ENCODE data around the gene PKD2L1.
"Not testable (repeated sequence)": the region's sequence is repeated elsewhere in the genome, so short reads cannot be mapped to it uniquely, and the experiment has no call there.

PKD2L1 gene

DNA sequence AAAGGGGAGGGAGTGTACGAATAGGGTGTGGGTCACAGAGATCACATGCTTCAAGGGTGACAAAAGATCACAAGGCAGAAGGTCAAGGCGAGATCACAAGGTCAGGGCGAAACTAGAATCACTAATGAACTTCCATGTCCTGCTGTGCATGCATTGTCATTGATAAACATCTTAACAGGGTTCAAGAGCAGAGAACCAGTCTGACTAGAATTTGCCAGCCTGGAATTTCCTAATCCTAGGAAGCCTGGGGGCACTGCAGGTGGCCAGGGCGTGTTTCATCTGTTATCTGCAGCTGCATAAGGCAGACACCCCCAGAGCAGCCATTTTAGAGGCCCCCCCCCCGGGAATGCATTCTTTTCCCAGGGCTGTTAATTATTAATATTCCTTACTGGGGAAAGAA, 28.9 kb downstream of the PKD2L1 start:
- DNase-seq; in situ Hi-C loops (cut with MboI; ENCODE audit: low pct_unique_long_range_greater_than_20kb, low sequenced_read_pairs): not testable (repeated sequence)

DNA sequence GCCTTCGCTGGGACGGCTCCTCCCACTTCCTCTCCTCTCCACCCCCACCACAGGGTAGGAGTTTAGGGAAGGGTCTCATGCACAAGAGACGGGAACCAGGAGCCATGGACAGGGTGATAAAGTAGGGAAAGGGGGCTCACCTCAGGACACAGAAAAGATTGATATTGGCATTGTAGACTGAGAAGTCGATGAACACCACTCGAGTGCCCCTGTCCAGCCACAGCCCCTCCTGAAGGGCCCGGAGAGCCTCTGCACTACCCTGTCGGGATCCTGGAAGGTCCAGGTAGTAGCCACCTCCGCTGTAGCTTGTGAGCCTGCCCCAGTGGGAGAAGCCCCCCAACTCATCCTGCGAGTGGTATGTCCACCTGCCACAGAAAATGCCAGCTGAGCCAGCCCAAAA, 32.8 kb downstream of the PKD2L1 start:
- DNase-seq = no peak
- in situ Hi-C loops (cut with MboI; ENCODE audit: low pct_unique_long_range_greater_than_20kb, low sequenced_read_pairs) = no loop called here

DNA sequence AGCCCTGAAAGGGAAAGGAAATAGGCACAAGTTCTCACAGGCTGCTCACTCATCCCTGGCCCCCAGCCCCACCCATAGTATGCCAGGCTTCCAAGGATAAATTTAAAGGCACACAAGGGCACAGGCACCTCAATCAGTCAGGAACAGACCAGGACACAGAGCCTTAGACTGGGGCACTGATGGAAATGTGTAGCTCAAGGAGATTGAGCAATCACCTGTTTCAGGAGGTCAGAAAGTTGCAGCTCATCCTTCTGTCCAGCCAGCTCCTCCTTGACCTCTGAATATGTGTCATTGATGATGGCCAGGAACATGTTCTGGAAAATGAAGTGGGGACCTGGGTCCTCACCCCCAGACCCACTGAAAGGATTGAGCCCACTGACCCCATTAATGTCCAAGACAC, 37.0 kb downstream of the PKD2L1 start:
- in situ Hi-C loops (cut with MboI; ENCODE audit: low pct_unique_long_range_greater_than_20kb, low sequenced_read_pairs) = no loop called here

DNA sequence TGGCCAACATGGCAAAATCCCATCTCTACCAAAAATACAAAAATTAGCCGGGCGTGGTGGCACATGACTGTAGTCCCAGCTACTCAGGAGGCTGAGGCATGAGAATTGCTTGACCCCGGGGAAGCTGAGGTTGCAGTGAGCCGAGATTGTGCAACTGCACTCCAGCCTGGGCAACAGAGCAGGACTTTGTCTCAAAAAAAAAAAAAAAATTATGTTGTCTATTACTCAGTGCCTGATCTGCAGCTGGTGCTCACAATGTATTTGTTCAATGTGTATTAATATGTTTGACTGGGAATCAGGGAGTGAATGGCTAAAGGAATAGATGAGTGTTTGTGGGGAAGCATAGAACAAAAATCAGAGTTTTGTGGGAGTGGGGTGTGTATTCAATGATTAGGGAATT, 37.7 kb downstream of the PKD2L1 start:
- DNase-seq; in situ Hi-C loops (cut with MboI; ENCODE audit: low pct_unique_long_range_greater_than_20kb, low sequenced_read_pairs): not testable (repeated sequence)

More for the DNA sequence above, 37.0 kb downstream of the PKD2L1 start:
- DNase-seq = no peak

DNA sequence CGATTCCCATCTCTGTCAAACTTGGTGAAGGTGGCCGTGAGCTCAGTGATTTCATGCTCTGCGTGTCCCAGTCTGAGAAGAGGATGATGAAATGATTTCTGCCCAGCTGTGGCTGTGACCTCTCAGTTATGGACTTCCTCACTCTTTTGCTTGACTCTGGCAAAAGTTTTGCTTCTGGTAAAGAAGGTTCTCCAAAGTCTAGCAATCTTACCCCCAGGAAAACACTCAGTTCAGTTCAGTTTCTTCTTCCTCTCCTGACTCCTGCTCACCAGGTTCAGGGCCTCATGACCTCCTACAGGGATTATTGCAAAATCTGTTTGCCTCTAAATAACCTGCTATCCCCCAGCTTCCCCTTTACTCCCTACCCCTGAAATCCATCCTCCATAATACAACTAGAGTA, 38.7 kb downstream of the PKD2L1 start:
- peak; percentile 36 for DNase-seq
- in situ Hi-C loops (cut with MboI; ENCODE audit: low pct_unique_long_range_greater_than_20kb, low sequenced_read_pairs) = no loop called here

DNA sequence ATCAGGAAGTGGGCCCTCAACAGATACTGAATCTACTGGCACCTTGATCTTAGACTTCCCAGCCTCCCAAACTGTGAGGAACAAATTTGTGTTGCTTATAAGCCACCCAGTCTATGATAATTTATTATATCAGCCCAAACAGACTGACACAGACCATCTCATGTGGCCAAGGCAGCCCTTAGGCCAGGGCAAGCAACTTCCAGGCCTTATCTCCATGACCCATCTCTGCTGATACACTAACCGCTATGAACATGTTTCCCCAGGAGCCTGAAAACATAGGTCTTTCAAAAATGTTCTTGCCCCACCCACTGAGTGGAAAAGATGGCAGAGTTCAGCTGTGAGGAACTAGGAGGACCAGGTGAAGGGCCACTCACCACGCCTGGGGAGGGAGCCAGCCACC, 40.4 kb downstream of the PKD2L1 start:
- no peak for DNase-seq
- in situ Hi-C loops (cut with MboI; ENCODE audit: low pct_unique_long_range_greater_than_20kb, low sequenced_read_pairs) = no loop called here

DNA sequence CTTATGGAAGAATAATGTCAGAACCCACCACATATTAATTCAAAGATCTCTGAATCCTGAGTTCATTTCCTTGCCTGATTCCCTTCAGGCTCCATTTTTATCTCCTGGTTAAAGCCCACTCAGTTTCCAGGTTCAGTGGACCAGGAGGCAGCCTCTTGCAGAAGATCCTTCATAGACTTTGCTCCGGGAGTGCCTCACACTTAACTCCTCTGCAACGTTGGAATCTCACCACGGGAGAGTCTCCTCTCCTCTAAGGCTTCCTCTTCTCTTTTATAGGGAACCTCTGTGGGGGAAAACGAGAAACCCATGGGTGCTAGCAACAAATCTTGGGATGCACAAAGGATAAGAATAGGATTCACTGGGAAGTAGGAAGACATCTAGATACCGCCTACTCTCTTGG, 41.8 kb downstream of the PKD2L1 start:
- in situ Hi-C loops (cut with MboI; ENCODE audit: low pct_unique_long_range_greater_than_20kb, low sequenced_read_pairs) = no loop called here
- no peak for DNase-seq

DNA sequence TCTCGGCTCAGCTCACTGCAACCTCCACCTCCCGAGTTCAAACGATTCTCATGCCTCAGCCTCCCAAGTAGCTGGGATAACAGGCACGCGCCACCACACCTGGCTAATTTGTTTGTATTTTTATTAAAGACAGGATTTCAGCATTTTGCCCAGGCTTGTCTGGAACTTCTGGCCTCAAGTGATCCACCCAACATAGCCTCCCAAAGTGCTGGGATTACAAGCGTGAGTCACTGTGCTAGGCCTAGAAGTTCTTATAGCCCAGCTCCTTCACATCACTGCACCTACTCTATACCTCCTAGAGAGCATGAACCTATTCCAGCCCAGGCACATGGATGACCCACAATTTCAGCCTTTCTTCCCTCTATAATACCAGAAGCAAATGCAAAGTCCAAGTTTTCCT, 42.3 kb downstream of the PKD2L1 start:
- in situ Hi-C loops (cut with MboI; ENCODE audit: low pct_unique_long_range_greater_than_20kb, low sequenced_read_pairs) = no loop called here

DNA sequence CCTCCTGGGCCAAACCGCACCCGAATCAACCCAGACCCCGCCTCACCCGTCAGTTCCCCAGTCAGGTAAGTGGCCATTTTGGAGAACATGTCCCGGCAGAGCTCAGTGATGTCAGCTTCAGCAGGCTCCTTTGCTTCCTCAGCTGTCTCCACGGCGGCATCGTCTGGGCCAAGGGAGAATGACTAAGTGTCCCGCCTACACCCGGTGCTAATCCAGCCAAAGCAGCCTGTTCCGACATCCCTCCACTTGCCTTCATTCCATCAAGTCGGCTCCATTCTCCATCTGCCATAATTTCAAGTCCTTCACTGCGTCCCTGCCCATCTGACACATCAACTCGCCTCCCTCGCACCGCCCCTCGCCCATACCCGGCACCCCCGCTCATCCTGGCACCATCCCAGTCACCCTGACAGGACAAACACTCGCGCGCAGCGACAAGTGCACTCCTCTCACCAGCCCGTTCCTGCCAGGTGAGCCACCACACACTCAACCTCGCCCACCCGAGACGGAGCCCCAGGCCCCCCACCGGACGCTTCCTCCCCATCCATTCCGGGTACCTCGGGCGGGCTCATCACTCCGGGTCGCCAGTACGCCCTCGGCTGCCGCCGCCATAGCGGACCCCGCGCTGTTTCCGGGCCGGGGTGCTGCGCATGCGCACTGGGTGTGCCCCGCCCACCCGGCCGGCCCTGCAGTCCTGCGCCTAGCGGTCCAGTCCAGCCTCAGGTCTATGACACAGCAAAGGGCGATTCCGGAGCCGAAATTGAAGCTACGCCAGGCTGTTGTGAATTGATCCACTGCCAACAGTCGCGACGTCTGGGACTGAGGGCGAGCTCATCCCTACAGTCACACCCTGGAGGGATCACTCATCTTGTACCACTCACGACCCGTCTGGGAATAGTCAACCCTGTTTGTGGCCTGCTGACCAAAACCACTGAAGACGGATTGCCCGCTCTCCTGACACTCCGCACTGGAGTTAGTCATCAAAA, 43.7 kb downstream of the PKD2L1 start, which contains the start of gene BLOC1S2:
Gene BLOC1S2 (minus strand): TSS at position 630 of the 983 bp plus-strand sequence. CDS start 21 bp downstream, at position 609.
- in situ Hi-C loops (cut with MboI; ENCODE audit: low pct_unique_long_range_greater_than_20kb, low sequenced_read_pairs) = no loop called here
- peak; percentile 86 for DNase-seq

More for the DNA sequence above, 42.3 kb downstream of the PKD2L1 start:
- no peak for DNase-seq

DNA sequence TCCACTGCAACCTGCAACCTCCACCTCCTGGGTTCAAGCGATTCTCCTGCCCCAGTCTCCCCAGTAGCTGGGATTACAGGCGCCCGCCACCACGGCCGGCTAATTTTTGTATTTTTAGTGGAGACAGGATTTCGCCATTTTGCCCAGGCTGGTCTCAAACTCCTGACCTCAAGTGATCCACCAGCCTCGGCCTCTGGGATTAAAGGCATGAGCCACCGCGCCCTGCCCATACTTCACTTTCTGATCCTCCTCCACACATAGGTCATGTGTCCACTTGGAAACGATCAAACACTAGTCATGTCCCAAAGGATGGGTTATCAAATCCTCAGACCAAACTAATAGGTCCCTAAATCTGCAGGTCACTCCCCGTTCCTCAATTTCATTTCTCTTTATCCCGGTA, 44.7 kb downstream of the PKD2L1 start:
- DNase-seq; in situ Hi-C loops (cut with MboI; ENCODE audit: low pct_unique_long_range_greater_than_20kb, low sequenced_read_pairs): not testable (repeated sequence)

DNA sequence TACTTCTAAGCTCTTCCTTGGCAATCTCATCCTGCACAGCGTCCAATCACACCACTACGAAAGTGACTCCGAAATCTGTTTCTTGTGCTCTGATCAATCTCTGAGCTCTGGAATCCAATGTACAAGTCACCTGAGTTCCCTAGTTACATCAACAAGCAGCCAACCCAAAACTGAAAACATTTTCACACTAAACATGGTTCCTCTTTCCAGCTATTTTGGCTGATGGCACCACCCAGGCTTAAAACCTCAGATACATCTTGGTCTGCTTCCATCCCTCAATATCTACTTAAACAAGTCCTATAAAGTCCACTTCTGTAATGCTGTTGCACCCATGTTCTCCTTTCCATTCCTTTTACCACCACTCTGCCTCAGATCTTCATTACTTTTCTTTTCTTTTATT, 47.1 kb downstream of the PKD2L1 start:
- in situ Hi-C loops (cut with MboI; ENCODE audit: low pct_unique_long_range_greater_than_20kb, low sequenced_read_pairs) = no loop called here
- DNase-seq = peak; percentile 19

DNA sequence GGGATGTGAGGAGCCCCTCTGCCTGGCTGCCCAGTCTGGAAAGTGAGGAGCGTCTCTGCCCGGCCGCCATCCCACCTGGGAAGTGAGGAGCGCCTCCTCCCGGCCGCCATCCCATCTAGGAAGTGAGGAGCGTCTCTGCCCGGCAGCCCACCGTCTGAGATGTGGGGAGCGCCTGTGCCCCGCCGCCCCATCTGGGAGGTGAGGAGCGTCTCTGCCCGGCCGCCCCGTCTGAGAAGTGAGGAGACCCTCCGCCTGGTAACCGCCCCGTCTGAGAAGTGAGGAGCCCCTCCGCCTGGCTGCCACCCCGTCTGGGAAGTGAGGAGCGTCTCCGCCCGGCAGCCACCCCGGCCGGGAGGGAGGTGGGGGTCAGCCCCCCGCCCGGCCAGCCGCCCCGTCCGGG, 53.1 kb downstream of the PKD2L1 start:
- in situ Hi-C loops (cut with MboI; ENCODE audit: low pct_unique_long_range_greater_than_20kb, low sequenced_read_pairs); DNase-seq: not testable (repeated sequence)

DNA sequence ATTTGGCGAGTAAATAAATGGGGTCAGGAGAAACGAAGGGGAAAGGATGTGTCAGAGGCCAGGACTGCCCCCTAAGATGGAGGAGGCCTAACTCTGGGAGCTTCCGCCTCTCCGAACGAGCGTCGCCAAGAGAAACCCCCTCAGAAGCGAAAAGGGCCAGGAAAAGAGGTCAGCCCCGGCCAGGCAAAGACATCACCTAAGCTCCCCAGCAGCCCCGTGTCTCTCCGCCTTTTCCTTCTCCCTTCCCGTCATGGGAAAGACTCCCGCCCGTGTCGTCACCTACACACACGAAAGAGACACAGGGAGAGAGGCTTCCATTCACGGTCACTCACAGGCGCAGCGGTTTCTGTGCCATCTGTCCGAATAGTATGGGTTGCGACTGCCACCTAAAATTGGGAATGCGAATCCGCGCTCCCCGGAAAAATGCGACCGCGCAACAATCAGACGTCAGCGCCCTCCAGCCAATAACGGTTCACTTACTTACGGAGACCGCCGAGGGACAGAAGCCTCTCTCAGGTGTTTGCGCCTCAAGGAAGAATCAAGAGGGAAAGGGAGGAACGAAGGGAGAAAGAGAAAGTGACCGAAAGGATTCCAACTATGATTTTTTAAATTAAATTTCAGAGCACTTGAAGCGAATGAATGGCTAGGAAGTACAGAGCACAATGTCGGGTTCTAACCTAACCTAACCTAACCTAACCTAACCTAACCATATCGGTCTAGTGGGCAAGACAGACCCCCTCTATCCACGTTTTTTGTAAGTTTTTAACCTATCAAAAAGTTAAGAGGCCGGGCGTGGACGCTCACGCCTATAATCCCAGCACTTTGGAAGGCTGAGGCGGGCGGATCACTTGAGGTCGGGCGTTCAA, 62.6 kb downstream of the PKD2L1 start, which contains the start of gene CWF19L1:
Gene CWF19L1 (minus strand): TSS at position 400 of the 866 bp plus-strand sequence. CDS start 45 bp downstream, at position 355.
- in situ Hi-C loops (cut with MboI; ENCODE audit: low pct_unique_long_range_greater_than_20kb, low sequenced_read_pairs) = no loop called here

DNA sequence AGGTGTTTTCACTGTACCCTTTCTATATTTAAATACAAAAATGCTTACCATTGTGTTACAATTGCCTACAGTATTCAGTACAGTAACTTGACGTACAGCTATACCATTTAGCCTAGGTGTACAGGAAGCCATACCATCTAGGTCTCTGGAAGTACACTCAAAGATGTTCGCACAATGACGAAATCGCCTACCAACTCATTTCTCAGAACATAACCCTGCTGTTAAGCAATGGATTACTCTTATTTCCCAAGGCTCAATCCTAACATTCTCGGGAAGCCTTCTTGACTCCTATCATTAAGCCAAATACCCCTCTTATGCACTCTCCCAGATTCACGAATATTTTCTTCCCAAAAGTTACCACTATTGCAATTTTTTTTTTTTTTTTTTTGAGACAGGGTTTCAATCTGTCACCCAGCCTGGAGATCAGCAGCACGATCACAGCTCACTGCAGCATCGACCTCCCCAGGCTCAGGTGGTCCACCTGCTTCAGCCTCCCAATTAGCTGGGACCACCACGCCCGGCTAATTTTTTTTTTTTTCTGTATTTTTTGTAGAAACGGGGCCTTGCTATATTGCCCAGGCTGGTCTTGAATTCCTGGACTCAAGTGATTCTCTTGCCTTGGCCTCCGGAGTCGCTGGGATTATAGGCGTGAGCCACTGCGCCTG, 64.1 kb downstream of the PKD2L1 start:
- DNase-seq = no peak

More for the DNA sequence above, 62.6 kb downstream of the PKD2L1 start, which contains the start of gene CWF19L1:
- peak; percentile 80 for DNase-seq

DNA sequence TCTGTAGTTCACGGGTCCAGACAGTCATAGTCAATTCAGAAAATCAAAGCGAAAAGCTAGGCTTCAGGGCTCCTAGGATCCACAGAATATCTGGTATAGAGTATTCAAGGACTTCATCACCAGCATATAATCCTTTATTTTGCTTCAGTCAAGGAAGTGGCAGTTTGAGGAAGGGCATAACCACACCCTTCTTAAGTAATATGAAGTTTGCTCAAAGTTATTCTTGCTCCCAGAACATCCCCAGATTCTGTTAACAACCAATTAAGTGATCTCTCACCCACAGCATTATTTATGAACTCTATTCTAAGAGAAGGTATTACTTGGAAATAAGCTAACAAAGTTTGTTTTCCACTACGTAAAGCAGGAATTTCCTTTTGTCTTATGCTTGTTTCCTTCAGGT, 75.8 kb downstream of the PKD2L1 start:
- in situ Hi-C loops (cut with MboI; ENCODE audit: low pct_unique_long_range_greater_than_20kb, low sequenced_read_pairs) = no loop called here
- no peak for DNase-seq

More for the DNA sequence above, 64.1 kb downstream of the PKD2L1 start:
- in situ Hi-C loops (cut with MboI; ENCODE audit: low pct_unique_long_range_greater_than_20kb, low sequenced_read_pairs) = no loop called here

DNA sequence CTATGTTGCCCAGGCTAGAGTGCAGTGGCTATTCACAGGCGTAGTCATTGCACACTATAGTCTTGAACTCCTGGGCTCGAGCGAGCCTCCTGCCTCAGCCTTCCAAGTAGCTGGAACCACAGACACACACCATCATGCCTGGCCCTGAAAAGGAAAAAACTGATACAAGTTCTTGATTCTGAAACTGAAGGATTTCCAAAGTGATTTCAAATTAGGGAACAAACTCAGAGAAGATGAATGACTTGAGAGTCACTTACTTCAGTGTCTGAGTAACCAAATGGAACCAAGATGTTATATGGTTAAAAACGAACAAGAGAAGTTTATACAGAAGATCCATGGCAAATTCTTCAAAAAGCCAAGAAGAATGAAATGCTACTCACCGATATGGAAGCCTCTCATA, 77.0 kb downstream of the PKD2L1 start:
- no peak for DNase-seq
- in situ Hi-C loops (cut with MboI; ENCODE audit: low pct_unique_long_range_greater_than_20kb, low sequenced_read_pairs) = no loop called here

DNA sequence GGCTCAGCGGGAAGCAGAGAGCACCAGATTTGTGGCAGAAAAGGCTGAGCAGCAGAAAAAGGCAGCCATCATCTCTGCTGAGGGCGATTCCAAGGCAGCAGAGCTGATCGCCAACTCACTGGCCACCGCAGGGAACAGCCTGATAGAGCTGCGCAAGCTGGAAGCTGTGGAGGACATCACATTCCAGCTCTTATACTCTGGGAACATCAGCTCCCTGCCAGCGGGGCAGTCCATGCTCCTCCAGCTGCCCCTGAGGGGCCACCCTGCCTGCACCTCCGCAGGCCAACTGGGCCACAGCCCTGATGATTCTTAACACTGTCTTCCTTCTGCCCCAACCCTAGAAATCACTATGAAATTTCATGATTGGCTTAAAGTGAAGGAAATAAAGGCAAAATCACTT, 81.2 kb downstream of the PKD2L1 start:
- no peak for DNase-seq
- in situ Hi-C loops (cut with MboI; ENCODE audit: low pct_unique_long_range_greater_than_20kb, low sequenced_read_pairs) = no loop called here

DNA sequence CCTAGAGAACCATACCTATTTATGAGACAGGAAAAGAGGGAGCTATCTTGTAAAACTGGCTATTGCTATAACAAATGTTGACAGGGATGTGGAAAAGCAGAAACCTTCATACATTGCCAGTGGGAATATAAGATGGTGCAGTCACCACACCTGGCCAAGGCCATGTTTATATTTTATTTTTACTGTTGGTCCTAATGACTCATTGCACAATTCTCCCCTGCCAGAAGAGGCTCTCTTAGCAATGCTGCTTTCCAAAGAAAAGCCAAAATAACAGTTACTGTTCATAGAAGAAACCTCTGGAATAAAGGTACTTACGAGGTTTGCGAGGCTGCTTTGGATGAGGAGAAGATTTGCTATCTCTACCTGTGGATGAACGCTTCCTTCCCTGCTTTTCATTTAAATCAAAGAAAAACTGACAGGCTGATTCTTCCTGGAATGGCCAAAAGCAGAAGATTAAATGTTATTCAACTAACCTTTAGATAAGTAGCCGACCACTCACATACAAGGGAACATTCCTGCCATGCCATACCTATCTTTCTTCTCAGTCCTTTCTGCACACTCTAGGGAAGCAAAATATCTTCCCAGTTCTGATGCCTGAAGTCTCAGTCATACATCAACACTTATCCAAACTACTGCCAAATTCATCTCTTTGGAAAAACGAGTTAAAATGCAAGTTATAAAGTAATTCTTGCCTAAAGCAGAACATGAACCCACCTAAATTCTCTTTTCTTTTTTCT, 84.4 kb downstream of the PKD2L1 start:
- no peak for DNase-seq
- in situ Hi-C loops (cut with MboI; ENCODE audit: low pct_unique_long_range_greater_than_20kb, low sequenced_read_pairs) = no loop called here

All from KBM-7 (cell line).